AG08396 (cell line): ENCODE measurements around the gene SEMA3C.

Source experiments
- DNase-seq: peaks from one replicate; pipeline ENCODE4 v3.0.0; 2012; ENCODE audit warnings: low spot score, mixed read lengths

The SEMA3C gene

DNA sequence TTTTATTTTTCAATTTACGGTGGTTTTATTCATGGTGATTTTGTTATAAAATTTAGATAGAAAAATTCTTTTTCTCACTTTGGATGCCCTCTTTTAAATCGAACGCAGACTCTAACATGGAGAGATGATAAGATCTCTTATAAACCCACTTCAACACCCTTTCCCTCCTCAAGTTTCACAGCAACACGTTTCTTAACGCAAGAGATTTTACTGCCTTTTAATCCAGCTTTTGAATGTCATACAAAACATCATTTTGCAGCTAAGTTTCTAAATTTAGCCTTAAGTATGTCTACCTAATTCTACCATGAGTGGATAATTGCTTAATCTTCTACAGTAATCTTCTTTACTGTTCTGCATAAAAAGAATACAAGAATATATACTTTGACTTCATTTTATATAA is 70.0 kb downstream of the SEMA3C start:
- DNase-seq, result no peak

DNA sequence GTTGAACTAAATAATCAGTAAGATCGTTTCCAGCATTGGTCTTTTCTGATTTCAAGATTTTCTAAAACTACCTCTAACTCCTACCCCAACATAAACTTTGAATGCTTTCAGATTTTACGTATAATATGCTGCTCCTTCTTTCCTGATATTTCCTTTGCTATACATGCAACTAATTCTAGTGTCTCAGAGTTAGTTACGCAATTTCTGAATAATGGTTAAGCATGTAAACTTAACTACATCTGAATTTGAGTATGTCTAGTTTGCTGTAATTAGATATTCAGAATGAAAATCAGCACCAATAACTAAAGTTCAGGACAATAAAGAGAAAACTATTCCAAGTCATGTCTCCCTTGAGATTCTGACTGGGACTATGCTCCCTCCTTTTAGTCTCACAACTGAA is 71.0 kb downstream of the SEMA3C start:
- no peak for DNase-seq

DNA sequence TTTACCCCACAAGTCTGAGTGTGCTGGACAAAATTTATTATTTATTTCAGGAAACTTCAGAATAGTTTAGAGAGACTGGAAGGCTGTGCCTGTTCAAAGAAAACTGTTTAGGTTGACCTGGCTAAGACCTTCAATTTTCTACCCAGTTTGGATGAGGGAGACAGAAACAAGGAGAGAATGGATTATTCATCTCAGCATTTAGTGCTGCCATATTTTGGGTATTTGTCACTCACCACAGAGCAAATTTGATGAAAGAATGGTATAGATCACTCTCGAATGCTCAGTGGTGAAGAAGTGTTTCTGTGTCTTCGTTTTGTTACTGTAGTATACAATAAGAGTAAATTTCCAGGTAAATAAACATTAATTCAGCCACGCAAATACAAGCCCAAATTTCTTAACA is 71.8 kb downstream of the SEMA3C start:
- no peak for DNase-seq

DNA sequence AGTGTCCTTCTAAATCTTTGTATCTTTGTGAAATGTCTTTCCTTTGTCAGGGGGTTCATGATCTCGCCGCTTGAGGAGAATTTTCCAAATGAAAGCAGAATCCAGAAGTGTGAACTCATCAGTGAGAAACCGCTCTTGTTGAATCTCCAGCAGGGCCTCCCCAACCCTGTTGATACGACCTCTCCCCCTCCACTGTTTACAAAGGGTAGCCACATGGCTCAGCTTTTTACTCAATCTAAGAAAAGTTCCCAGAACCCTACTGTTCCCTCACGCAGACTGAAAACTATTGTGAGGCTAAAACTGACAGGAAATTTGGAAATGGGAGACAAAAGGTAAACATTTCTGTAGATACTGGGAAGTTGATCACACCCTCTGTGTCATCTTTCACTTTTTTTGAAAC is 73.9 kb downstream of the SEMA3C start:
- DNase-seq, result no peak

DNA sequence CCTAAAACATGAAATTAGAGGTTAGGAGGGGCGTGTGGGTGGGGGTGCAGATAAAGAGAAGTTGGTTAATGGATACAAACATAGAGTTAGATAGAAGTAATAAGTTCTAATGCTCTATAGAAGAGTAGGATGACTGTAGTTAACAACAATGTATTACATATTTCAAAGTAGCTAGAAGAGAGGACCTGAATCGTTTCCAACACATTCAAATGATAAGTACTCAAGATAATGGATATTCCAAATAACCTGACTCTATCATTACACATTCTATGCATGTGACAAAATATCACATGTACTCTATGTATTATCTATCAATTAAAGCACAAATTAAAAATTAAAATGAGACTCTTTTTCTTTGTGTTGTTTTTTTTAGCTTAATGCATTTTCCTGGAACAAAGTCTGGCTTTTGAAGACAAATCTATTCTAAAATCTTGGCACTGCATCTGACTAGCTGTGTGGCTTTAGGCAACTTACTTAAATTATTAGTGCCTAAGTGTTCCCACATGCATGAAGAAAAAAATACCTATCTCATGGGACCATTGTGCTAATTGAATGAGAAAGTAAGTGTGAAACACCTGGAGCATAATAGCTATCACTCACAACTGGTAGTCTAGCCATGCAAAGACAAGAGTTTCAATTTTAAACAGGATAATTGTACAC is 75.7 kb downstream of the SEMA3C start:
- DNase-seq, result no peak

DNA sequence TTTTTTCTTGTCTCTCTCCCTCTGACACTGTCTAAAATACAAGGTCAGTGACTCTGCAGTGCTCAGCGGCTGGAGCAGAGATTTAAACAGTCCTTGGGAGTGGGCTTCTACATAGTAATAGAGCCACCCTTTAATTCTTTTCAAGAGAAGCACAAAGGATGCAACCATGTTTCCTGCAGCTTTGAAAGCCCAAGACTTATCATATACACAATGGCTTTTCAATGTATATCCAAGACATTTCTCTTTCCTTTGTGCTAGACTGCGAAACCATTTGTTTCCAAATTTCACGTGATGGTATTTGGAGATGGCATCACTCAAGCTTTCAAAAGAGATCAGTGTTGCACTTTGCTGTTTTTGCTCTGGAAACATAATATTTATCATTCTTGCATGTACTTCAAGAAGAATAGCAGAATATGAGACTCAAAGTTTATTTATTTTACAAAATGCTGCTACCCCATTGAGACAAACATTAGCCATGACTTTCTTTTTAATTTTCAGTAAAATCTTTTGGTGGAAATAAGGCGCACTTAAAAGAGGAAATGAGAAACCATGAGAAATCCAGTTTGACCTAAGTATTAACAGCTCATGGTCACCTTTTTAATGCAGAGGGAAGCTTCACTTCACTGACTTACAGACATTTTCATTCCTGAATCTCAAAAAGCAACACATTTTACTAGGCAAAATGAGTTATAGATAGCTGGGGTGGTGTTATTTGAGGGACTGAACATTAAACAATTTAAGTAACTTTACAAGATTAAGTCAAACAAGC is 76.6 kb downstream of the SEMA3C start:
- no peak for DNase-seq

DNA sequence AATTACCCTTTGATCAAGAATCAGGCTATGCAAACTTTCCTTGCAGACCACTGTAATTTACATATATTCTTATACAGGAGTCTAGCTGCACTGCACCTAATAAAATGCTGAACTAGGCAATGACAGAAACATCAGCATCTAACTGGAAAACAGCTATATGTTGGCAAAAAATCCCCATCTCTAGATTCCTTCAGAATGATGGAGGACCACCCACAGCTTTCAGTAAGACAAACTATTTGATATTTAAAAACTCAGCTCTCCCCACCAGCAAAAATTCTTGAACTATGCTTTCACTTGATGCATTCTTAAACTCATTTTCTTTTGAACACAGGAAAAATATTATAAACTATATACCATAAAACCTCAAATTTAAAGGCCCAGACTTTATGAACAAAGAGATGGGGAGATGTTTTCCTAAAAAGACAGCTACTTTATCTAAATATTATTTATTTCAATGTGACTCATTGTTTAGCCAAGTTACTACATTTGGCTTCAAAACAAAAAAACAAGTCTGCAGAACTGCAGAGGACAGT is 77.4 kb downstream of the SEMA3C start:
- no peak for DNase-seq

DNA sequence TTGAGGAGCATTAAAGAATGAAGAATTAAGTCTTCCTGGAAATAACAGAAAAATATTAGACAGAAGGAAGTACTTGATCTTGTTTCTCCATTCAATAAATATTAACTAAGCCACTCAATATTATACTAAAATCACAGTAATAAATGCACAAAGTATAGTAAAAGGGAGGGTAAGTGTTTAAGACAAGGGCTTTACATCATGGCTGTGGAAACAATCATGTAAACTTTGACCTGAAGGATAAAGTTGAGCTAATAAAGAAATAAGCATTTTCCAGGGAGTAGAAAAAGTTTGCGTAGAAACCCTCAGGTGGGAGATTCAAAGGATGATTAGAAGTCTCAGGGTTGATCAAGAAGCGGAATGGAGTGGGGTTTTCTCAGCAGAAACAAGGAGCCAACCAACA is 78.2 kb downstream of the SEMA3C start:
- no peak for DNase-seq

DNA sequence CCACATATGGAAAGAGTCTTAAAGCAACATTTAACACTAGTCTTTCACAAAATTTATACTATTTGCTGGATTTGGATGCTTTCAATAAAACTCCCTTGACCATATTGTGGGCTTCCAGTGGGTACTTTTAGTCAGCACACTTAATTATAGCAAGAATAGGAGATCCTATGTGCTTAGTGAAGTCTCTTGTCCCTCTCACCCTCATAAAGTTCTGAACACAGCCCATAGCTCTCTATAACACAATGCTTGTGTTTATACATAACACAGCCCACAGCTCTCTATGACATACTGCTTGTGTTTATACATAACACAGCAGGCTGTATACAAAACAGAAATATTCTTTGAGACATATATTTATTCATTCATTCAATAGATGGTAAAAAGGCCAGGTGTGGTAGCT is 79.0 kb downstream of the SEMA3C start:
- DNase-seq, result no peak

DNA sequence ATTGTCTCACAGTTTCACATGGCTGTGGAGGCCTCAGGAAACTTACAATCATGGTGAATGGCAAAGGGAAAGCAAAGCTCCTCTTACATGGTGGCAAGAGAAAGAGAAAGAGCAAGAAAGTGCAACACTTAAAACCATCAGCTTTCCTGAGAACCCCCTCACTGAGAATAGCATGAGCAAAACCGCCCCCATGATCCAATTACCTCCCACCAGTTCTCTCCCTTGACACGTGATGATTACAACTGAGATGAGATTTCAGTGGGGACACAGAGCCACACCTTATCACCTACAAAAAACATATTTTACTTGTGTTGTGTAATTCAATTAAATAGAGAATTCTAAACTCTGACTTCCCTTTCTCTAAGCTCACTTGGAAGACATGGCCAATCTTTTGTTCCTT is 80.2 kb downstream of the SEMA3C start:
- DNase-seq, result no peak

DNA sequence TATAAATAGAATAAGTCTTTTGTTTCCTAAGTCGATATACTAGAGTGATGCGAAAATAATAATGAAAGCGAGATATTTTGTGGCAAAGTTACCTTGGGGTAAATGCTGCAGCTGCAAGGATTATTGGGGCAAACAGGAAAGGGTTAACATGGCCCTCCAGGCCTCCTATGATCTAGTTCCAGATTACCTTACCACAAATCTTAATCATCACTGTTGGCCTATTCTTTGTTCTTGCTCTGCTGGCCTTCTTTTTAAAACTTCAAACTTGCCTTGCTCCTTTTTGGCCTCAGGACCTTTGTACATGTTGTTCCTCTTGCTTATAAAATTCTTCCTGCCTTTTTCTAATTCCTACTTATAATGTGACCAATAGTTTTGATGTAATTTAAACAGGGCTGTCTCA is 81.5 kb downstream of the SEMA3C start:
- DNase-seq, result no peak

DNA sequence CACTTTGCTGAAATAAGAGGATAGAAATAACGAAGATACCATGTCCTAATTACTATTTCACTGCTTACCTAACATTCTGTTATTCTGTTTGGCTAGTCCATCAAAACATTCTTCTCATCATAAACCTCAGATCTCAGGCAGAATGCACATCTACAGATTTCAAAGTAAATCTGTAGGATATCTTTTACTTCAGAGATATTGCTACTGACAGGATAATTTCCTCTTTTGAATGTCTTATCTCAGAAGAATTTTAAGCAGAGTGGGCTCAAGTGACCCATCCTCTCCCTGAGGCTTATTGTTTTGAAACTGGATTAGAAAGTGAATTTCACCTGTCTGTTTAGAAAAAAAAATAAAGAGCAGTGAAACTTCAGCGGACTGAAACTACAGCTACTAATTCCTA is 83.6 kb downstream of the SEMA3C start:
- DNase-seq, result no peak

DNA sequence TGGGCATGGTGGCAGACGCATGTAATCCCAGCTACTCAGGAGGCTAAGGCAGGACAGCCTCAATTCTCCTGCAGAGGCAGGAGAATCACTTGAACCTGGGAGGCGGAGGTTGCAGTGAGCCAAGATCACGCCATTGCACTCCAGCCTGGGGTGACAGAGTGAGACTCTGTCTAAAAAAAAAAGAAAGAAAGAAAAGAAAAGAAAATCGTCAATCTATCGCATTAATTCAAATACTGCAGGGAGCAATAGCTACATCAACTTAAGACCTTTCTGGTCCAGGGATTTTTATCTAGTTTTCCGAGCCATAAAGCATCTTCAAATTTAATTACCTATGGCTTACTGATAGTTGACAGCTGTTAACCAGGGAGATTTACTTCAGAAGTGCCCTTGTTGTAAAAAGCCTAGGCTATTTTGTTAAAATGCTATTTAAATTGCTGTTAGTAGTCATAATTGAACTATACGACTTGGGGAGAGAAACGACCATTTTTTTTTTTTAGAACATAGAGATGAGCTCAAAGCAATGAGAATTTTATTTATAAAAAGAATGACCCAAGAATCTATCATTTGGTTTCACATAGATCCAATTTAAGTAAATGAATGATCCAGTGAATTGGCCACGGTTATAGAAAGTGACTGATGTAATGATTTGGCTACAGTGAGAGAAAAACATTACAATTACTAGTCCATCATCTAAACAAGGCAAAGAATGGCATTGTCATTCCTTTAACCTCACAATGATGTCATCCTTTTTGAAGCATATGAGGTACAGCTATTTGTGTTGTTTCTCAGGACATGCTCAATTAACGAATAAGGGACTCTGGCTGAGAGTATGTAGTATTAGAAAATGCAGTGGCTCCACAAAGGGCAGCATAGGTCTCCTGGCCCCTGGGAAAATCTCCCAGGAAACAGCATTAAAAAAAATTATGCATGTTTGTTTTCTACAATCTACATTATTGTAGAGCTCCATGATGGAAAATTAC is 85.3 kb downstream of the SEMA3C start:
- DNase-seq, result peak; percentile 8

DNA sequence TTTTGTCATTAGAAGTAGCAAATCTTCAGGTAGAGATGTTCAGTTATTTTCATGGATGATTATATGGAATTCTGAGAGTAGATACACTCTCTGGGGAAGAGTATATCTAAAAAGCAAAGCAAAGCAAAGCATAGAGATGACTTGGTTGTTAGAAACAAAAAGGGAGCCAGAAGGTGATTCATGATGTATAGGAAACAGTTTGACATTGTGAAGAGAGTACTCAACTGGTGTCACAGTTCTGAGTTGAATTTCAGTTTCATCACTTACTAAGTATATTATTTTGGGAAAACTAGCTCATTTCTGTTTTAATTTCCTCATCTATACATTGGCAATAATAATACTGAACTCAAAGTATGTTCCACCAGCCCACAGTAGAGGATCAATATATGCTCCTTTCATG is 86.8 kb downstream of the SEMA3C start:
- DNase-seq, result no peak

DNA sequence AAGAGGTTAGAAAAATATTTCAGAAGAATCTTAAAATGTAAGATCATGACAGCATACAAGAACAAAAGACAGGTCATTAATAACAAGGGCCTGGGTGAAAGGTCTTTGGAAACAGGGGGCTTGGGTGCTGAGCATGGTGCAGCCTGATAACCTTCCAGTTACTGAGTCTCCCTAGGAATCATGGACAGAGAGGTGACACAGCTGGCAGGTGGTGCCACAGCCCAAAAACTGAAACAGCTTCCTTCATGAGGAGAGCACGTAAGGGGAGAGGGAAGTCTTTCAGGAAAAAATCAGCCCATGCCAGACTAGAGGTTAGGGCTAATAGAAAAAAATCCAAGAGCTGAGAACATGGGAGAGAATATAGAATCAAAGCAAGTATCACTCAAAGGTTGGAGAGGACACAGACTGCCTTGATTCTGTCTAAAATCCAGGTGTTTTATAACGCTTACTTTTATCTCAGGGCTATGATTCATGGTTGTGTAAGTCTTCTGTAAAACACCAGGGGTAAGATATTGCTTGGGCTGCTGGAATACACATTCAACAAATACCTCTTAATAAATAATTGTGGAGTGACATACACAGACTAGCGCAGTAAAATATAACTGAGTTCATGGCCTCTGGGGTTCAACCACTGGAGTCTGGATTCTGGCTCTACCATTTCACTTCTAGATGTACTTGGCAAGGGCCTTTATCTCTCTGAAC is 88.1 kb downstream of the SEMA3C start:
- no peak for DNase-seq

DNA sequence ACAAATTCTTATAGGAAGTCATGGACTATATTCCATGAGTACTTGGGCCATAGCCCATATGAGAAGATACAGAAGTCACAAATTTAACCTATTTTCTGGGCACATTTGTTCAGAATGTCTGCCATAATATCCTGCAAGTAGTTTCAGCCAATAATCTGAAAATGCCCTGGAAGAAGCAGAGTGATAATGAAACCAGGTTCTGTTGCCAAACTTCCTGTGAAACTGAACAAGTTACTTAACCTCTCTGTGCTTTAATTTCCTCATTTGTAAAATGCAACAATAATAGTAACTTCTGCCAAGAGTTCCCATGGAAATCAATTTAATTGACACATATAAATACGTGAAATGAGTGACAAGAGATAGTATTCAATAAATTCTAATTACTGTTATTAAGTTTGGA is 88.8 kb downstream of the SEMA3C start:
- DNase-seq, result no peak

DNA sequence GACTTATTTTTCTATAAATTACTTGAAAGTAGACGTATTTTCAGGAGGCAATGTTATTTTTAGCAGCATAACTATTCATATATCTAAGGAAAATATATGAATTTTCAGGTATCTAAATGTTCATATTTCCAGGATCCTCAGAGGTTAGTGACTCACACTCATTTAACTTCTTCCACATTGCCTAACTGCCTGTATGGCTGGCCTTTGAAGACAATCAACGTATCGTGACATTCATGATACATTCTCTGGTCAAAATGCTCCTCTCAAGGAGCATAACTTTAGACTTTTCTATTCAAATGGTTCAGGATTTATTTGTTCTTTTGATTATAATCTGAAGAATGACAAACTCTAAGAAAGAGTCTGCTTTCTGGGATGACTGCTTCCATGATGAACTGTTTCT is 89.3 kb downstream of the SEMA3C start:
- no peak for DNase-seq

DNA sequence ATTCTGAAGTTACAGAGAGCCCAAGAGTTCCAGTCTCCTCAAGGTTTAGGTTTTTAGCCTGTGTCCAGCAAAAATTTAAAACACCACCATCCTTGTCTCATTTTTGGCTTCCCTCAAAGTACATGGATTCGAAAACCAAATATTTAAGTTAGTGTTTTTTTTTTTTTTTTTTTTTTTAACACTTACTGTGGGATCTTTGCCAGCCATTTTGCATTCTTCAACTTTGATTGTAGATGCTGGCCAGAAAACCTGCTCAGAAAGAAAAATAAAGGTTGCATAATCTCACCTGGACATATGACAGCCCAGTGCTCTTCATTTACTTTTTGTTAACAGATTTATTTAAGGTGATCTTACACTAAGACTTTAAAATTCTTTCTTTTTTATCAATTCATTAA is 91.6 kb downstream of the SEMA3C start:
- no peak for DNase-seq

DNA sequence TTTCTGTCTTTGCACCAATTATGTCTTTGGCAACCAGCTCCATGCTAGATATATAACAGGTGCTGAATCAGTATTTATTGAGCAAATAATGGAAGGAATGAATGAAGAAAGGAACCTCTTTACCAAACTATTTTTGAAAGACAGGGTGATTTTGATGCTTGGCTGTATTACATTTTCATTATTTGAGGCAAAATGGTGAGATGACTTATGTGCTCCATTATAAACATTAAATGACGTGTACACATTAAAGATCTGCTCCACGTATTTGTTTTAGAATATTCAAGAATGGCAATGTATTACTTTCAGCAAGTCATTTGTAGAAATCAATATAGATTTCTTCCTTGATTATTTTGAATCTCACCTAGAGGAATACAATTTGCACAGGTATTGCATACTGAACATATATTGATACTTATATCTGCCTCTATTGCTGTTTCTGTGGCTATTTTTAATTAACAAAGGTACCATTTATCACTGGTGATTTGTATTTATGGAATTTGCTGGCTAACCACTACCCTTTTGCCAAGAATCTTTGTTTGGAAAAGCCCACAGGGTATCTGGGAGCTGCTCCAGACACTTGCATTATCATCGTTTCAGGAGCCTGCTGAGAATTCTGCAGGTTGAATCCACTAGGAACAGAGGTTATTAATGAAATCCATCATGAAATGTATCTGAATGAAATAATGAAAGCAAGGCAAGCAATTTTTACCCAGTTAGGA is 92.2 kb downstream of the SEMA3C start:
- peak; percentile 44 for DNase-seq

DNA sequence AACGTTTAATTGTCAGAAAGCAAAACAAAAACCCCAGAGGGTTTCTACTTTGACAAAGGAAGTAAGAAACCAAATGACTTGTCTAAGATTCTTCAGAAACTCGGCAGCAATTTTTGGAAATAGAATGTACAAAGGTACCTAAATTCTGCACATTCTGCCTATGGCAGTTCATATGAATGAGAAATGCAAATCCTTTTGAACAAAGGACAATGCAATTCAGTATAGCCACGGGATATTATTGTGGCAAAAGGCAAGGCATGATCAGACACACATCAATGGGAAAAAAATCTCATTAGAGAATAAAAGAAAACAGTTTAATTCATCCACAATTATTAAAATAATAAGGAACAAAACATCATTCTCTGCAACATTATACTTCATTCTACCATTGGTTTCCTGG is 93.4 kb downstream of the SEMA3C start:
- no peak for DNase-seq

DNA sequence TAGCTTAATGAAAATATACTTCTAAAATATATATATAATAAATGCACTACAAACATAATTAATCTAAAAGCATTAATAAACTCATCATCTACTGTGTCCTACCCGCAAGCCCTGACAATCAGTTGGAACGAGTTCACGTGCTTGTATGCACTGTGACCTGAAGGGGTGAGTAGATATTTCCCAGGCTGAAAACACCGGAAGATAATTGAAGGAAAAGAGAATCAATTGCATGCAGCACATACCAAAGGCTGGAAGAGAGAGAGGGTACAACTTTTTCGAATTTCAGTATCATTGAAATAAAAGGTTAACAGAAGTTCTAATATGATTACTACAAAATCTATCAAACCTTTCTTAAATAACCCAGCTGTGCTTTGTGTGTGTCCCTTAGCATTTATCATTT is 94.6 kb downstream of the SEMA3C start:
- no peak for DNase-seq
